Measurements from ENCODE around the gene CYS1. TPM values are rescaled to one million over a fixed set of nuclear protein-coding genes. Genes with fewer than 3 reads are reported as not detected.

The CYS1 gene
- total and polyA plus RNA-seq, 2 of the 13 experiments (the other 11 are each of a cell fraction or from before 2014, with no cell fraction given) = 0.04 TPM; not detected in 1

GRCh38 chr2:10043256-10043905, 36.8 kb downstream of the CYS1 start, which contains the start of gene KLF11 (continued):
- TF ChIP-seq ELK4 (CRISPR knock-in tag; IDR thresholded peaks at IDR 0.05; ENCODE audit: borderline replicate concordance) (peak; percentile 88; the same call in 1 of the 2 replicates), KDM1A (CRISPR knock-in tag; IDR thresholded peaks at IDR 0.05) (no peak), PAXIP1 (CRISPR knock-in tag; conservative IDR thresholded peaks at IDR 0.05) (no peak; the same call in 1 of the 2 replicates), NFYB (CRISPR knock-in tag; IDR thresholded peaks at IDR 0.05) (peak; percentile 81), CEBPB (IDR thresholded peaks at IDR 0.05; ENCODE audit: borderline replicate concordance, low read depth, low read length) (no peak), KLF15 (CRISPR knock-in tag; IDR thresholded peaks at IDR 0.05; ENCODE audit: borderline replicate concordance) (peak; percentile 98; the same call in 1 of the 2 replicates), ZNF136 (CRISPR knock-in tag; IDR thresholded peaks at IDR 0.05; ENCODE audit: low read depth) (no peak), ARID5B (CRISPR knock-in tag; IDR thresholded peaks at IDR 0.05) (peak; percentile 50), ZNF280B (CRISPR knock-in tag; IDR thresholded peaks at IDR 0.05; ENCODE audit: borderline replicate concordance) (peak; percentile 85; the same call in 1 of the 2 replicates), ZNF850 (CRISPR knock-in tag; conservative IDR thresholded peaks at IDR 0.05) (no peak), RFX1 (IDR thresholded peaks at IDR 0.05) (no peak), MTERF4 (CRISPR knock-in tag; IDR thresholded peaks at IDR 0.05) (peak; percentile 87; the same call in 1 of the 2 replicates), DZIP1 (CRISPR knock-in tag; IDR thresholded peaks at IDR 0.05) (peak; percentile 97), PHF21A (CRISPR knock-in tag; IDR thresholded peaks at IDR 0.05) (no peak; the same call in 1 of the 2 replicates)

Data from HepG2 (cell line).